Suprapubic skin (tissue), 4 donors: ENCODE data around the gene FAM181B.

Source experiments
- EP300 ChIP-seq: sonication (generic); formaldehyde crosslinking; IDR thresholded peaks from one replicate; pipeline ENCODE4 v1.6.1; 2017; ENCODE audit warnings: antibody characterized with exemption
- POLR2A ChIP-seq, 2 donors: fragments of 450-650 bp; IDR thresholded peaks; one replicate each; pipeline ENCODE4 v1.6.1; 2017; ENCODE audit warnings: antibody characterized with exemption in 2 of 2, mild to moderate bottlenecking in 2 of 2, moderate library complexity in 2 of 2
- POLR2AphosphoS5 ChIP-seq, 3 donors: sonication (generic); formaldehyde crosslinking; IDR thresholded peaks; one replicate each; pipeline ENCODE4 v1.6.1; 2017; ENCODE audit warnings: antibody characterized with exemption in 3 of 3
- TF ChIP-seq, protein P1 (sequence below), 2 donors: fragments of 200-600 bp in 1 of 2; fragments of 450-650 bp in 1 of 2; sonication (generic) in 1 of 2; IDR thresholded peaks; one replicate each; pipeline ENCODE4 v1.5.1; 2016 to 2019; ENCODE audit warnings: antibody characterized with exemption in 2 of 2, mild to moderate bottlenecking in 1 of 2, moderate library complexity in 1 of 2

DNA sequence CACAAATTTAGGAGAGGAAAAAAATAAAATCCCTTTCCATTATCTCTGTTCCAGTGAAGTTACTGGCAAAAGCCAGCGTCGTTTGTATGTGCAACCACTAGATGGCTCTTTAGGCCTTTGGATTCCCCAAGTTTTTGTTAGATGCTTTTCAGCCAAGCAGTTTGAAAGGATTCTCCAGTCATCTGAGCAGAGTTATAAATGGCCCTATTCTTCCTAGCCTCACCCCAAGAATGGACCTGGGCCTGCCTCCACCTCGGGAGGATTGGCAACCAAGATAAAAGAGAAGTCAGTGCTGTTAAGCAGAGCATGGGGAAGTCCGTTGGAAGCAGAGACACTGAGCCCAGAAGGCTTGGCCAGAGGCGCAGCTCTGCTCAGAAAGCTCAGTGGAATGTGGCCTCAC lies 15.4 kb downstream of the FAM181B start:
- TF ChIP-seq, protein P1, sequence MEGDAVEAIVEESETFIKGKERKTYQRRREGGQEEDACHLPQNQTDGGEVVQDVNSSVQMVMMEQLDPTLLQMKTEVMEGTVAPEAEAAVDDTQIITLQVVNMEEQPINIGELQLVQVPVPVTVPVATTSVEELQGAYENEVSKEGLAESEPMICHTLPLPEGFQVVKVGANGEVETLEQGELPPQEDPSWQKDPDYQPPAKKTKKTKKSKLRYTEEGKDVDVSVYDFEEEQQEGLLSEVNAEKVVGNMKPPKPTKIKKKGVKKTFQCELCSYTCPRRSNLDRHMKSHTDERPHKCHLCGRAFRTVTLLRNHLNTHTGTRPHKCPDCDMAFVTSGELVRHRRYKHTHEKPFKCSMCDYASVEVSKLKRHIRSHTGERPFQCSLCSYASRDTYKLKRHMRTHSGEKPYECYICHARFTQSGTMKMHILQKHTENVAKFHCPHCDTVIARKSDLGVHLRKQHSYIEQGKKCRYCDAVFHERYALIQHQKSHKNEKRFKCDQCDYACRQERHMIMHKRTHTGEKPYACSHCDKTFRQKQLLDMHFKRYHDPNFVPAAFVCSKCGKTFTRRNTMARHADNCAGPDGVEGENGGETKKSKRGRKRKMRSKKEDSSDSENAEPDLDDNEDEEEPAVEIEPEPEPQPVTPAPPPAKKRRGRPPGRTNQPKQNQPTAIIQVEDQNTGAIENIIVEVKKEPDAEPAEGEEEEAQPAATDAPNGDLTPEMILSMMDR (IDR thresholded peaks at IDR 0.05): peak; percentile 33 to 53
- TF ChIP-seq POLR2A (IDR thresholded peaks at IDR 0.05) (no peak), POLR2AphosphoS5 (IDR thresholded peaks at IDR 0.05) (no peak), EP300 (no peak)
